ENCODE results near the gene BLACAT1. TPM values are rescaled to one million over a fixed set of nuclear protein-coding genes. Genes with fewer than 3 reads are reported as not detected.
A peak's percentile ranks its signal among the peaks of the same experiment; 100 is the strongest.

Gene BLACAT1
- total RNA-seq, 2 donors from 2014 or later = 0.20 to 0.37 TPM

DNA sequence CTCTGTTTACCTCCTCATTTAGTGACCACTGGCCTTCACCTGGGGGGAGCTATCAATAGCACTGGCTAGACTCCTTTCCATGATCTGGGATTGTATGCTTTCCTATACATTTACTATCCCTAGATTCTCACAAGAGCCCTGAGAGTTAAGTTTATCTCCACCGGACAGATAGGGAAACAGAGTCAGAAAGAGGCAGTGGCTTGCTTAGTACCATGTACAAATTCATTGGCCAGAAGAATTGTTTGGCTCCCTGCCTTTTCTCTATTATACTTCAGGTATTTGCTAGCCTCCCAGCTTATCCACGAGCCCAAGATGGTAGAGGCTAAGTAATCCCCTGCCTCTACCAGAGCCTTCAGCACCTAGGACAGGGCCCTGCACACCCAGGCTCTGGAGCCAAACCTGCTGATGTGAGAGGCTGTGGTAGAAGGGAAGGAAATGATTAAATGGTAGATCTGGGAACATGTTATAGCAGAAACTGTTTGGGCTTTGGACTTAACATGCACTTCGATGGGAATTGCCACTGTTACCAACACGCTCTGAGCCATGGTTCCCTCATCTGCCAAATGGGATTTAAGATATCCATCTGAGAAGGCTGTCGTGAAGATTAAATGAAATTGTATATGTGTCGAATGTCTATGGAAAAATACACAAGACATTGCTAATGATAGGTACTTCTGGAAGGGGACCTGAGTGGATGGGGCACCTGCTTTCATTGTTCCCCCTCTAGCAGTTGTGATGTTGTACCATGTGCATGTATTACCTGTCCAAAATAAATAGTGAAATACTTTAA is 3.1 kb upstream of the BLACAT1 start:
- H3K4me3 ChIP-seq = no peak overlapping the region
- H3K27me3 ChIP-seq = peaks cover 55% of the 10 kb centered on the region
- H3K9me3 ChIP-seq = no peaks in the 10 kb centered on the region
- no peak for DNase-seq
- no peak overlapping the region for H3K27ac ChIP-seq
- no peaks in the 10 kb centered on the region for H3K36me3 ChIP-seq
- no peak overlapping the region for H3K9ac ChIP-seq (ENCODE audit: low read depth in 2 of 2, low read length in 2 of 2)
- intact Hi-C loops (cut with DNase I) = no loop called here
- no peak for TF ChIP-seq CTCF (IDR thresholded peaks at IDR 0.05)
- peaks cover 11% of the 10 kb centered on the region for H3K4me1 ChIP-seq

GRCh38 chr1:205456868-205457745 is 1.3 kb upstream of the BLACAT1 start:
- Histone ChIP-seq H3K4me3 (peak overlapping the region; percentile 19), H3K4me1 (peaks cover 11% of the 10 kb centered on the region), H3K36me3 (no peaks in the 10 kb centered on the region), H3K9me3 (no peaks in the 10 kb centered on the region), H3K27ac (no peak overlapping the region), H3K27me3 (peaks cover 63% of the 10 kb centered on the region), H3K9ac (ENCODE audit: low read depth in 2 of 2, low read length in 2 of 2) (no peak overlapping the region)
- no peak for TF ChIP-seq CTCF (IDR thresholded peaks at IDR 0.05)
- intact Hi-C loops (cut with DNase I) = no loop called here
- DNase-seq = no peak

DNA sequence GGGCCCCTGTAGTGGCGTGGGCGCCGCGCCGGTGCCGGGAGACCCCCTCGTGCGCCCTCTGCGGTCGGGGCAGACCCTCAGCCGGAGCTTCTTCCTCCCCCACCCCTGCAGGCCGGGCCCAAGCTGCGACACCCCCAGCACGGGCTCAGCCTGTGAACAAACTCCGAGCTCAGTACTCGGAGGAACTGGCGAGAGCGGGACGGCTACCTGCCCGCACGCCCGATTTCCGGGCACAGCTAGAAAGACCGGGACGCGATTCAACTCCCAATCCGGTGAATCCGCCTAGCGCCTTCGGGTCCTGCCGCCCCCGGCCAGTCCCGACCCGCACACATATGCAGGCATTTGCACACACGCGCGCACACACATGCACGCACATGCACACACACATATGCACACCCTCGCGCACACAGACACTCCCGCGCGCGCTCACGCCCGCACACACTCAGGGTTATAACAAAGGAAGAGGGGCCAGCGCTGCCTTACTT is 580 bp upstream of the BLACAT1 start:
- Histone ChIP-seq H3K9me3 (no peaks in the 10 kb centered on the region), H3K27ac (no peak overlapping the region), H3K27me3 (peaks cover 63% of the 10 kb centered on the region), H3K4me1 (peaks cover 11% of the 10 kb centered on the region), H3K36me3 (no peaks in the 10 kb centered on the region), H3K4me3 (peak overlapping the region; percentile 19), H3K9ac (ENCODE audit: low read depth in 2 of 2, low read length in 2 of 2) (no peak overlapping the region)
- intact Hi-C loops (cut with DNase I) = no loop called here
- no peak for DNase-seq
- no peak for TF ChIP-seq CTCF (IDR thresholded peaks at IDR 0.05)

DNA sequence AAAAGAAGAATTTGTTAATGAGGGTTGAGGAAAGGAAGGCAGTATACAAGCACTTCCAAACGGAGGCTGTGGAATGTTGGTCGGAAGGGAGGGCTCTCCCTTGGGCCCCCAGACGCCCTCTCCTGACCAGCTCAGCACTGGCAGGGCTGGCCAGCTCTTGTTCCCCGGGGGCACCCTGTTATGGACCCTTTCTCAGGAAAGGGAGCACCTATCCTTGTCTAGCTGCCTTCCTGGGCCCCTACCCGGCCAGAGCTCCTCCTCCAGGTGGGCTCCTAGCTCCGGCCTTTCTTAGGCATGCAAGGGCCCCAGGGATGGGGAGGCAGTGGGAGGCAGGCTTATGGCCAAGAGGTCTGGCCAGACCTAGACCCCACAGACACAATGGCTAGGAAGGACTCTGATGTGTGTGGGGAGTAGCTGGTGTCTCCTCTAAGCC is 926 bp downstream of the BLACAT1 start:
- H3K36me3 ChIP-seq = no peaks in the 10 kb centered on the region
- H3K27ac ChIP-seq = no peak overlapping the region
- TF ChIP-seq CTCF (IDR thresholded peaks at IDR 0.05) = no peak
- no peak overlapping the region for H3K4me3 ChIP-seq
- peaks cover 61% of the 10 kb centered on the region for H3K27me3 ChIP-seq
- H3K4me1 ChIP-seq = peaks cover 11% of the 10 kb centered on the region
- intact Hi-C loops (cut with DNase I) = no loop called here
- no peak overlapping the region for H3K9ac ChIP-seq (ENCODE audit: low read depth in 2 of 2, low read length in 2 of 2)
- DNase-seq = no peak
- no peaks in the 10 kb centered on the region for H3K9me3 ChIP-seq

DNA sequence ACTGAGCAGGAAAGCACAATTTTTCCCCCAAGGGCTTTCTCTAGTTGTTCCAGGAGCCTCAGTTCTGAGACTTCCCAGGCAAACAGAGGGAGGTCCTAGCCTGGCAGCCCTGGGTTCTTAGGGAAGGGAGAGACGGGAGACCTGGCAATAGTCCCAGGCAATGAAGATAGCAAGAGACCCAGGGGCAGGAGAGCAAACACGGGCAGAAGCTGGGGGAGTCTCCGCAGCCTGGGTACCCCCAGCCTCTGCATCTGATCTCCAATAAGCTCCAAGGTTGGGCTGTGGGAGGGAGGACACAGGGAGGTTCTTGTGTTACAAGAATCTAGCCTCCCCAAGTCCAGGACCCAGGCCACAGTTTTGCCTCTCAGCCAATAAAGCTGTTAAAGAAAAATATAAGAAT is 2.4 kb downstream of the BLACAT1 start:
- no peak overlapping the region for H3K4me3 ChIP-seq
- intact Hi-C loops (cut with DNase I) = no loop called here
- H3K27ac ChIP-seq = no peak overlapping the region
- H3K27me3 ChIP-seq = peaks cover 51% of the 10 kb centered on the region
- H3K4me1 ChIP-seq = peaks cover 11% of the 10 kb centered on the region
- TF ChIP-seq CTCF (IDR thresholded peaks at IDR 0.05) = no peak
- no peak overlapping the region for H3K9ac ChIP-seq (ENCODE audit: low read depth in 2 of 2, low read length in 2 of 2)
- no peak for DNase-seq
- no peaks in the 10 kb centered on the region for H3K9me3 ChIP-seq
- no peaks in the 10 kb centered on the region for H3K36me3 ChIP-seq
